Muscle layer of duodenum (tissue), 2 donors: ENCODE measurements around the gene SORCS2.

Experiments used
- H3K27ac ChIP-seq: one replicate; pipeline ENCODE4 v1.7.0; 2013; ENCODE audit warnings: mild to moderate bottlenecking, low read length
- H3K27me3 ChIP-seq: one replicate; pipeline ENCODE4 v1.7.0; 2013; ENCODE audit warnings: low read depth, mild to moderate bottlenecking, control low read depth, low read length
- H3K36me3 ChIP-seq, 2 donors: one replicate each; pipeline ENCODE4 v1.7.0; 2013; ENCODE audit warnings: low read length in 2 of 2, control low read depth in 1 of 2, mild to moderate bottlenecking in 1 of 2; ENCODE audit not compliant: insufficient read depth in 2 of 2, control insufficient read depth in 1 of 2
- H3K4me1 ChIP-seq, 2 donors: one replicate each; pipeline ENCODE4 v1.7.0; 2013; ENCODE audit warnings: low read length in 2 of 2, mild to moderate bottlenecking in 2 of 2, control low read depth in 1 of 2, moderate library complexity in 1 of 2; ENCODE audit not compliant: insufficient read depth in 2 of 2, control insufficient read depth in 1 of 2
- H3K4me3 ChIP-seq, 2 donors: one replicate each; pipeline ENCODE4 v1.7.0; 2013; ENCODE audit warnings: low read length in 2 of 2, low read depth in 1 of 2, mild to moderate bottlenecking in 1 of 2
- H3K9me3 ChIP-seq, 2 donors: one replicate each; pipeline ENCODE4 v1.7.0; 2013; ENCODE audit warnings: low read length in 2 of 2, control low read depth in 1 of 2, mild to moderate bottlenecking in 1 of 2; ENCODE audit not compliant: control insufficient read depth in 1 of 2
- donor health status: healthy.

Gene SORCS2

DNA sequence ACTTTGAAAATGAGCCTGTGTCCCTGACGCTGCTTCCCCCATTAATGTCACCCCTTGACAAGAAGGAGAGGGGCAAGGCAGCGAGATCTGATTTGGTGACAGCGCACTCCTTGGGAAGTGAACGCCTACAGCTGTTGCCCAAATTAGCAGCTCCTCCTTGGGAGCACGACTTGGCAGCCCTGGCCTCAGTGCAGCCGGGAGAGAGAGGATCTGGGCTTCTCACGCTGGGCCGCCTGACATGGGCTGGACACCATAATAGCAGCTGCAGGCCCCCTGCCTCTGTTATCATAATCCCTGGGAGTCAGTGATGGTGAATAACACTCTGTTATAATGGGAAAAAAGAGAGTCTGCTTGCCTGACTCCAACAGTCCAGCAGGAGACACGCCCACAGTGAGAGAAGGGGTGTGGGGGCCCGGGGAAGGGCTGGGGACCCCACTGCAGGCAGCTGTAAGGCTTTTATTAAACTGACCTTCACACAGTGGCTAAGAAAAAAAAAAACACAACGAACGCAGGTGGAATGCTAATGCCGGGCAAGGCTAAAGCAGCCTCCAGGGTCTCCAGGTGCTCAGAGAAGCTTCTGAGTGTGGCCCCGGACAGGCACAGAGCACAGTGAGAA is 169.1 kb downstream of the SORCS2 start:
- Histone ChIP-seq H3K4me3 (no peak overlapping the region), H3K9me3 (no peaks in the 10 kb centered on the region), H3K36me3 (no peaks in the 10 kb centered on the region), H3K4me1 (peaks cover 3 to 13% of the 10 kb centered on the region in 2 donors), H3K27ac (no peak overlapping the region), H3K27me3 (peaks cover 4% of the 10 kb centered on the region)

DNA sequence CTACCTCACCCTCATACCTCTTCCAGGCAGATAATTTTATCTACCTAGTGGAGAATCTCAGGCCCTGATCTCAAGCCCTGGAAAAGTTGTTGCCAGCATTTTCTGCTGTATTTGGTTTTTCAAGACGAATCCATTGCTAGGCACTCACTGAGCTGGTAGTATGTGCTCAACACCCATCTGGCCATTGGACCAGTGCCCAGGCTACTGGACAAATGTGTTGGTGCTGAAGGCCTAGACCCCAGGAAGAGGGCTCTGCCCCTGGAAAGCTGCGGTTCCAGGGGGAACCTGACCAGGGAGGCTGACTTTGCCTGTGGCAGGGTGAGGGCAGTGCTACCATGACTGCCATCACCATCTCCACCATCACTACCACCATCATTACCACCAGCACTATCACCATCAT is 170.0 kb downstream of the SORCS2 start:
- H3K36me3 ChIP-seq, result no peaks in the 10 kb centered on the region
- H3K4me3 ChIP-seq, result no peak overlapping the region
- peaks cover 4% of the 10 kb centered on the region for H3K27me3 ChIP-seq
- H3K4me1 ChIP-seq, result peaks cover 3 to 13% of the 10 kb centered on the region in 2 donors
- H3K9me3 ChIP-seq, result no peaks in the 10 kb centered on the region
- no peak overlapping the region for H3K27ac ChIP-seq

DNA sequence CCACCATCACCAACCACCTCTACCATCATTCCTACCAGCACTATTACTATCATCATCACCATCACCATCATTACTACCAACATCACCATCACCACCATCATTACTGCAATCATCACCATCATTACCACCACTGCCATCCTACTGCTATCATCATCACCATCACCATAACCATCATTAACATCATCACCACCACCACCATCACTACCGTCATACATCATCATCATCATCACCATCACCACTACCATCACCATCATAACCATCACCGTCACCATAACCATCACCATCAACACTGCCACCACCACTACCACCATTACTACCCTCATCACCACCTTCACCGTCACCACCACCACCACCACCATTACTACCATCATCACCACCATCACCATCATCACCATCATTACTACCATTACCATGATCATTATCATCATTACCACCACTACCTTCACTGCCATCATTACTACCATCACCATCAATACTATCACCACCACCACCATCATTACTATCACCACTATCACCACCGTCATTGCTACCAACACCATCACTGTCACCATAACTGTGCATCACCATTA is 170.6 kb downstream of the SORCS2 start:
- no peaks in the 10 kb centered on the region for H3K9me3 ChIP-seq
- H3K27me3 ChIP-seq, result peaks cover 4% of the 10 kb centered on the region
- no peak overlapping the region for H3K27ac ChIP-seq
- H3K36me3 ChIP-seq, result no peaks in the 10 kb centered on the region
- H3K4me1 ChIP-seq, result peaks cover 3 to 13% of the 10 kb centered on the region in 2 donors
- H3K4me3 ChIP-seq, result no peak overlapping the region

DNA sequence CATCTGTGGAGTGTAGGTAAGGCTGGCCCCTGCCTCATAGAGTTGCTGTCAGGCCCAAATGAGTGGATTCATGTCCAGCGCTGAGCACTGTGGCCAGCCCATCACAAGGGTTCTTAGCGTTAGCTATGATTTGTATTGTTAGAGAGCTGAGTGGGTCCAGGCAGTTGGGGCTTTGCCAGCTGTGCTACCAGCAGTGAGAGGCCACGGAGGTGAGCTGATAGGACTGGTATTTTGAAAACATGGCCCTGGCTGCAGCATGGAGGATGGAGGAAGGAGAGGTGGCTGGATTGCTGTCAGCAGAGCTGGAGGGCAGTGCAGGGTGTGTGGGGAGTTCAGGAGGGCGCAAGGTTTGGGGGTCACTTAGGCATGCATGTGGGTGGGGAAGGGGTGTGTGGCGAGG is 172.6 kb downstream of the SORCS2 start:
- Histone ChIP-seq H3K36me3 (no peaks in the 10 kb centered on the region), H3K9me3 (no peaks in the 10 kb centered on the region), H3K4me3 (no peak overlapping the region), H3K27me3 (peaks cover 4% of the 10 kb centered on the region), H3K27ac (no peak overlapping the region), H3K4me1 (peaks cover 3 to 13% of the 10 kb centered on the region in 2 donors)

DNA sequence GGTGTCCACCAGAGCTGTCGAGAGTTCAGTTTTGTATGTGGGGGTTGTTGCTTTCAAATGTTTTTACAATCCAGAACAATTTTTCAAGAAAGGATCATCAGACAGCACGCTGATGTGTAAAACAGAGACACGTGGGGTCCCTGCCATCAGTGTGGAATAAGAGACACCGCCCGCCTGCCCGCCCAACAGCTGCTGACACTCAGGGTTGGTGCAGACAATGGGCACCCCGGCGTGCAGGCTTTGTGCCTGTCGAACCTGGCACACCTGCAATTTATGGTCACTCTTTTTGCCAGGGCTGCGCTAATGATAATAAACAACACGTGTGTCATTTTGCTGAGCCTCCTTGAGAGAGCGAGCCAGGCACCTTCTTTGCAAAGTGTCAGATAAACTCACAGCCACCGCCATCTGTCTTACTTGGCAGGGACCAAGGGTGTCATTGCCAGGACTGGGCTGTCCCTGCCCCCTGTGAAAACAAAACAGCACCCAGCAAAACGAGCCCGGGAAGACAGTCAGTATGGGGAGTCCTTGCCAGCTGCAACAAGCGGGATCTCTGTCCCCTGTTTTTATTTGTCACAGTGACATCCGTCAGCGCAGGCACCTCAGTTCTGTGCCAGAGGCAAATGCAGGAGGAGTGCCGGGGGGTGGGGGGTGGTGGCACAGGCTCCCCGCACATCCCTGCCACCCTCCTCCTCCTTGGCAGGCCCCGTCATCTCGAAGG is 173.3 kb downstream of the SORCS2 start:
- H3K4me3 ChIP-seq, result no peak overlapping the region
- peaks cover 4% of the 10 kb centered on the region for H3K27me3 ChIP-seq
- H3K4me1 ChIP-seq, result peaks cover 3 to 13% of the 10 kb centered on the region in 2 donors
- no peak overlapping the region for H3K27ac ChIP-seq
- no peaks in the 10 kb centered on the region for H3K9me3 ChIP-seq
- no peaks in the 10 kb centered on the region for H3K36me3 ChIP-seq

DNA sequence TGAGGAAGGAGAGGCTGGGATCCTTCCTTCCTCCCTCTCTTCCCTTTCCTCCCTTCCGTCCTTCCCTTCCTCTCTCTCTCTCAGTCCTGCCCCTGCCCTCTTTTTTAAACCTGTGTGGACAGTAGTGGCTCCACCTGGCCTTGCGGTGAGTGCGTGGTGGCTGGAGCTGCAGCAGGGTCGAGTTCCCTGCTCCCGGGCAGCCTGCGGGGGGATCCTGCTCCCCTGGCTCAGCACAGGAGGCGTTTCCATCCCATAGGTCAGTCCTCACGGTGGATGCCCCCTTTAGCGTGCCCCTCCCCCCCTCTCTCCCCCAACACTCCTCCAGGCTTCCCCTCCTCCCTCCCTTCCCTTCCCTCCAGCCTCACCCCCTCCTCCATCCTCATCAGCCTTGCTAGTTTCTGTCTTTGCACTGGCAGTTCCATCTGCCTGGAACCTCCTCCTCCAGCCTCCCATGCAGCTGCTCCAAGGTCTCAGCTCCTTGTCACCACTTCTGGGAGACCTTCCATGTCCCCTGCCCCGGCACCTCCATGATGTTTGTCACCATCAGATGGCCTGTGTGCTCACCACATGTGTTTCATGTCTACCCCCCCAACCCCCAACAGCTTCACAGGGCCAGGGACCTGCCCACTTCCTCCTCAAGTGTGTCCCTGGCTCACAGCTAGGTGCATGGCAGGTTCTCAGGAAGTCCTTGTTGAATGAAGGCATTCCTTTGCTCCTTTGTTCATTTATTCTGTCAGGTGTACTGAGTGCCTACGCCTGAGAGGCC is 174.0 kb downstream of the SORCS2 start:
- no peak overlapping the region for H3K4me3 ChIP-seq
- H3K4me1 ChIP-seq, result peaks cover 0 to 9% of the 10 kb centered on the region in 2 donors
- no peak overlapping the region for H3K27ac ChIP-seq
- H3K27me3 ChIP-seq, result peaks cover 4% of the 10 kb centered on the region
- H3K36me3 ChIP-seq, result no peaks in the 10 kb centered on the region
- H3K9me3 ChIP-seq, result no peaks in the 10 kb centered on the region

DNA sequence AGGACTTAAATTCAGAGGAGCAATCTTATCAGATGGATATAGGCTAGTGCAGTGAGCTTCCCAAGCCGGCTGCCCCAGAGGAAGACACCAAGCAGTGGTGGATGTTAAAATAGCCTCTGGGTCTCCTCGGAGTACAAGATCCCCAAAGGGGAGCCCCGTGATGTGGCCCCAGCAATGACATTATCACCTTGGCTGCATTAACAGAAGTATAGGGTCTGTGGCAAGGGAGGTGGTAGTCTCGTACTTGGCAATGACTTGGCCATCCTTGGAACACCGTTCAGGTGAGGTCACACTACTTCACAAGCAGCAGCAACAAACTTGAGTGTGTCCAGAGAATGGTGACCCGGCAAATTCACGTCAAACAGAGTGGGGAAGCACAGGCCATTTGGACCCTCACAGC is 174.6 kb downstream of the SORCS2 start:
- no peak overlapping the region for H3K4me3 ChIP-seq
- H3K36me3 ChIP-seq, result no peaks in the 10 kb centered on the region
- H3K9me3 ChIP-seq, result no peaks in the 10 kb centered on the region
- H3K4me1 ChIP-seq, result peaks cover 0 to 5% of the 10 kb centered on the region in 2 donors
- H3K27me3 ChIP-seq, result peaks cover 4% of the 10 kb centered on the region
- no peak overlapping the region for H3K27ac ChIP-seq

DNA sequence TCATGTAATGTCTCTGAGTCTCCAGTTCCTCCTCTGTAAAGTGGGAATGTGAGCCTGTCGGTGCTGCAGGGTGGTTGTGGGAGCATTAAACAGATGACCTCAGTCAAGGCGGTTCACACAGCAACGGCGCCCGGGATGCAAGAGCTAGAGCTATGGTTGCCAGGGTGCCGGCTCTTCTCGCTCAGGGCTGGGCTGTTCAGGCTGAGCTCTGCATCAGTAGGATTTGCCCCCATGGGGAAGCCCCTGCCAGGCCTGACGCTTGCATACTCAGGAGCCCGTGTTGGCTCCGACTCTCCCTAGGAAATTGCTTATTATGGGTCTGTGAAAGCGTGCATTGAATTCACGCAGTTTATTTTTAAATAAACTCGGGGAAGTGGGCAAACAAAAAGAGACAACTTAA is 175.1 kb downstream of the SORCS2 start:
- no peak overlapping the region for H3K4me3 ChIP-seq
- no peaks in the 10 kb centered on the region for H3K36me3 ChIP-seq
- H3K4me1 ChIP-seq, result peaks cover 0 to 5% of the 10 kb centered on the region in 2 donors
- H3K27ac ChIP-seq, result no peak overlapping the region
- no peaks in the 10 kb centered on the region for H3K9me3 ChIP-seq
- peaks cover 4% of the 10 kb centered on the region for H3K27me3 ChIP-seq

DNA sequence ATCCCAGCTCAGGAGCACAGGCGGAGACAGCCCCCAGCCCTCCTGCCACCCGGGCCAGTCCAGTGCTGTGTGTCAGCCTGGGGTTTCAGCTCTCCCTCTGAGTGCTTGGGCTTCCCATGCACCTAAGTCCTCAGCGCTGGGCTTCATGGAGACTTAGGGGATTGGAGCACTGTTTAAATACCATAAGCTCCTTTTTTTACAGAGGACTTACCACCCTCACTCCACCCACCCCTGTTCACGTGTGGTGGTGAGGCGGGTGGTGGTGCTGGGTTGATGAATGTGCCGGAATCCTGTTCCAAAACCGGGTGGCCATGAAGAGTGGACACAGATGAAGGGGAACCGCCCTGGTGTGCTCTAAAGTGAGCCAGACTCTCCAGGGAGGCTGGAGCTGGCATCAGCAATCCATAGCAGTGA is 175.5 kb downstream of the SORCS2 start:
- Histone ChIP-seq H3K9me3 (no peaks in the 10 kb centered on the region), H3K27me3 (peaks cover 4% of the 10 kb centered on the region), H3K36me3 (no peaks in the 10 kb centered on the region), H3K4me1 (peaks cover 0 to 5% of the 10 kb centered on the region in 2 donors), H3K4me3 (no peak overlapping the region), H3K27ac (no peak overlapping the region)

DNA sequence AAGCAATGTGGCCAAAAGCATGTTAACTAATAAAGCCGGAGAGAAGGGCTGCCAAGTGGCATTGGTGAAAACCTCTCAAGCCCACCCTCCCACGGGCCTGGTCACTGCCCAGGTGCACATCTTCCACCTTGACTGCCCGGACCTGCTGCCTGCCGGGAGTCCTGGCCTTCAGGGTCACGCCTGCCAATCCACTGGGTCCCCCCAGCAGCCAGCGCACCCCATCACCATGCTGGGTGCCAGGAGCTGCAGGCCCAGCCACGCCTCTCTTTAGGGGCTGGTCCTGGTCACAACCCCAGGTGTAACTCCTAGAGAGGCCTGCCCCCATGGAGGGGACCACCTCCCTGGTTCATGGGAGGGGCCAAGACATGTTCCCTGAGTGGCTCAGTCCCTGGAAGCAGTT is 176.0 kb downstream of the SORCS2 start:
- no peak overlapping the region for H3K27ac ChIP-seq
- no peaks in the 10 kb centered on the region for H3K9me3 ChIP-seq
- peaks cover 0 to 5% of the 10 kb centered on the region in 2 donors for H3K4me1 ChIP-seq
- peaks cover 4% of the 10 kb centered on the region for H3K27me3 ChIP-seq
- no peaks in the 10 kb centered on the region for H3K36me3 ChIP-seq
- no peak overlapping the region for H3K4me3 ChIP-seq

DNA sequence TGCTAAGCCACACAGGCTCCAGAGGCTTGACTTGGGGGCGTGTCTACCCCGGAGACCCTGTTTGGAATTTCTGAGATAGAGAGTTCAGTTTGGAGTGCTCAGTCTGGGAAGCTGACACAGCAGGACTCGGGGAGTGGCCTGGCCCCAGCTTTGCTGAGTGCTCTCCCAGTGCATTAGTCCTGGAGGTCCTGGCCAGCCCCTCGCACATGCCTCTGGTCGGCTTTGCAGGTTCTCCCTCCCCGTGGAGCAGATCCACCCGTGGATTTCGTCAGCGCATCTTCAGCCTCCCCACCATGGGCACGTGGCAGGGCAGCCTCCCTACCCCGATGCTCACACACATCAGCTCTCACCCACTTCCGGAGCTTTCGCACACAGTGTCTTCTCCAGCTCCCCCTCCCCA is 177.2 kb downstream of the SORCS2 start:
- peaks cover 4% of the 10 kb centered on the region for H3K27me3 ChIP-seq
- H3K27ac ChIP-seq, result no peak overlapping the region

More for the DNA sequence above, 177.2 kb downstream of the SORCS2 start:
- no peak overlapping the region for H3K4me3 ChIP-seq
- peaks cover 0 to 5% of the 10 kb centered on the region in 2 donors for H3K4me1 ChIP-seq
- no peaks in the 10 kb centered on the region for H3K9me3 ChIP-seq
- no peaks in the 10 kb centered on the region for H3K36me3 ChIP-seq
